ENCODE data around the gene ELK3.

ELK3 gene

GRCh38 chr12:96190413-96191108 lies 3.6 kb upstream of the ELK3 start:
- no peaks in the 10 kb centered on the region for H3K27me3 ChIP-seq (ENCODE audit: control insufficient read depth in 1 of 2, insufficient read depth in 2 of 2, low read length in 2 of 2)
- no peak overlapping the region for H3K4me3 ChIP-seq (ENCODE audit: low read depth in 1 of 2, low read length in 2 of 2)
- H3K9ac ChIP-seq (ENCODE audit: low read length) = no peak overlapping the region
- no peaks in the 10 kb centered on the region for H3K36me3 ChIP-seq (ENCODE audit: insufficient read depth, low read length)
- H3K27ac ChIP-seq (ENCODE audit: low read depth, low read length) = no peak overlapping the region
- no peaks in the 10 kb centered on the region for H3K9me3 ChIP-seq (ENCODE audit: low read length)
- no peaks in the 10 kb centered on the region for H3K4me1 ChIP-seq (ENCODE audit: insufficient read depth, low read length)

- no peaks in the 10 kb centered on the region for H3K36me3 ChIP-seq (ENCODE audit: insufficient read depth, low read length)
- peaks cover 14% of the 10 kb centered on the region for H3K4me1 ChIP-seq (ENCODE audit: insufficient read depth, low read length)
- no peak overlapping the region for H3K4me3 ChIP-seq (ENCODE audit: low read depth in 1 of 2, low read length in 2 of 2)
- no peaks in the 10 kb centered on the region for H3K9me3 ChIP-seq (ENCODE audit: low read length)
- H3K27ac ChIP-seq (ENCODE audit: low read depth, low read length) = no peak overlapping the region
- no peak overlapping the region for H3K9ac ChIP-seq (ENCODE audit: low read length)
- H3K27me3 ChIP-seq (ENCODE audit: control insufficient read depth in 1 of 2, insufficient read depth in 2 of 2, low read length in 2 of 2) = no peaks in the 10 kb centered on the region
Observed at GRCh38 chr12:96192926-96193573, 1.1 kb upstream of the ELK3 start.

GRCh38 chr12:96194576-96194889 lies 358 bp downstream of the ELK3 start:
- H3K4me1 ChIP-seq (ENCODE audit: insufficient read depth, low read length) = peaks cover 21% of the 10 kb centered on the region
- H3K36me3 ChIP-seq (ENCODE audit: insufficient read depth, low read length) = no peaks in the 10 kb centered on the region
- no peaks in the 10 kb centered on the region for H3K27me3 ChIP-seq (ENCODE audit: control insufficient read depth in 1 of 2, insufficient read depth in 2 of 2, low read length in 2 of 2)
- H3K9ac ChIP-seq (ENCODE audit: low read length) = peak overlapping the region; percentile 50
- H3K27ac ChIP-seq (ENCODE audit: low read depth, low read length) = peak overlapping the region; percentile 83
- peak overlapping the region; percentile 69 to 73 for H3K4me3 ChIP-seq (ENCODE audit: low read depth in 1 of 2, low read length in 2 of 2)
- no peaks in the 10 kb centered on the region for H3K9me3 ChIP-seq (ENCODE audit: low read length)

GRCh38 chr12:96194971-96195844 lies 1.0 kb downstream of the ELK3 start:
- H3K4me1 ChIP-seq (ENCODE audit: insufficient read depth, low read length) = peaks cover 21% of the 10 kb centered on the region
- H3K27ac ChIP-seq (ENCODE audit: low read depth, low read length) = peak overlapping the region; percentile 68
- H3K36me3 ChIP-seq (ENCODE audit: insufficient read depth, low read length) = no peaks in the 10 kb centered on the region
- no peaks in the 10 kb centered on the region for H3K27me3 ChIP-seq (ENCODE audit: control insufficient read depth in 1 of 2, insufficient read depth in 2 of 2, low read length in 2 of 2)
- H3K9me3 ChIP-seq (ENCODE audit: low read length) = no peaks in the 10 kb centered on the region
- H3K4me3 ChIP-seq (ENCODE audit: low read depth in 1 of 2, low read length in 2 of 2) = peak overlapping the region; percentile 96 to 100
- H3K9ac ChIP-seq (ENCODE audit: low read length) = peak overlapping the region; percentile 85

- peaks cover 21% of the 10 kb centered on the region for H3K4me1 ChIP-seq (ENCODE audit: insufficient read depth, low read length)
- H3K4me3 ChIP-seq (ENCODE audit: low read depth in 1 of 2, low read length in 2 of 2) = peak overlapping the region; percentile 21 to 46
- H3K27me3 ChIP-seq (ENCODE audit: control insufficient read depth in 1 of 2, insufficient read depth in 2 of 2, low read length in 2 of 2) = no peaks in the 10 kb centered on the region
- no peaks in the 10 kb centered on the region for H3K9me3 ChIP-seq (ENCODE audit: low read length)
- H3K9ac ChIP-seq (ENCODE audit: low read length) = no peak overlapping the region
- H3K27ac ChIP-seq (ENCODE audit: low read depth, low read length) = peak overlapping the region; percentile 41
- no peaks in the 10 kb centered on the region for H3K36me3 ChIP-seq (ENCODE audit: insufficient read depth, low read length)
Observed at GRCh38 chr12:96195845-96196451, 1.8 kb downstream of the ELK3 start.

GRCh38 chr12:96196781-96197180 lies 2.6 kb downstream of the ELK3 start:
- Histone ChIP-seq H3K4me1 (ENCODE audit: insufficient read depth, low read length) (peaks cover 21% of the 10 kb centered on the region), H3K27ac (ENCODE audit: low read depth, low read length) (peak overlapping the region; percentile 41), H3K4me3 (ENCODE audit: low read depth in 1 of 2, low read length in 2 of 2) (no peak overlapping the region), H3K27me3 (ENCODE audit: control insufficient read depth in 1 of 2, insufficient read depth in 2 of 2, low read length in 2 of 2) (no peaks in the 10 kb centered on the region), H3K9ac (ENCODE audit: low read length) (no peak overlapping the region), H3K9me3 (ENCODE audit: low read length) (no peaks in the 10 kb centered on the region), H3K36me3 (ENCODE audit: insufficient read depth, low read length) (no peaks in the 10 kb centered on the region)

GRCh38 chr12:96197503-96198272 lies 3.5 kb downstream of the ELK3 start:
- Histone ChIP-seq H3K9ac (ENCODE audit: low read length) (no peak overlapping the region), H3K4me1 (ENCODE audit: insufficient read depth, low read length) (peaks cover 21% of the 10 kb centered on the region), H3K27me3 (ENCODE audit: control insufficient read depth in 1 of 2, insufficient read depth in 2 of 2, low read length in 2 of 2) (no peaks in the 10 kb centered on the region), H3K36me3 (ENCODE audit: insufficient read depth, low read length) (no peaks in the 10 kb centered on the region), H3K27ac (ENCODE audit: low read depth, low read length) (peak overlapping the region; percentile 7), H3K9me3 (ENCODE audit: low read length) (no peaks in the 10 kb centered on the region), H3K4me3 (ENCODE audit: low read depth in 1 of 2, low read length in 2 of 2) (no peak overlapping the region)

GRCh38 chr12:96198965-96199364 lies 4.8 kb downstream of the ELK3 start:
- H3K4me1 ChIP-seq (ENCODE audit: insufficient read depth, low read length) = peaks cover 21% of the 10 kb centered on the region
- no peak overlapping the region for H3K4me3 ChIP-seq (ENCODE audit: low read depth in 1 of 2, low read length in 2 of 2)
- no peak overlapping the region for H3K9ac ChIP-seq (ENCODE audit: low read length)
- no peaks in the 10 kb centered on the region for H3K9me3 ChIP-seq (ENCODE audit: low read length)
- no peaks in the 10 kb centered on the region for H3K36me3 ChIP-seq (ENCODE audit: insufficient read depth, low read length)
- no peak overlapping the region for H3K27ac ChIP-seq (ENCODE audit: low read depth, low read length)
- H3K27me3 ChIP-seq (ENCODE audit: control insufficient read depth in 1 of 2, insufficient read depth in 2 of 2, low read length in 2 of 2) = no peaks in the 10 kb centered on the region

GRCh38 chr12:96199464-96199863 lies 5.3 kb downstream of the ELK3 start:
- Histone ChIP-seq H3K9ac (ENCODE audit: low read length) (no peak overlapping the region), H3K27me3 (ENCODE audit: control insufficient read depth in 1 of 2, insufficient read depth in 2 of 2, low read length in 2 of 2) (no peaks in the 10 kb centered on the region), H3K27ac (ENCODE audit: low read depth, low read length) (no peak overlapping the region), H3K4me3 (ENCODE audit: low read depth in 1 of 2, low read length in 2 of 2) (no peak overlapping the region), H3K4me1 (ENCODE audit: insufficient read depth, low read length) (peaks cover 21% of the 10 kb centered on the region), H3K9me3 (ENCODE audit: low read length) (no peaks in the 10 kb centered on the region), H3K36me3 (ENCODE audit: insufficient read depth, low read length) (no peaks in the 10 kb centered on the region)

GRCh38 chr12:96201272-96202227 lies 7.4 kb downstream of the ELK3 start:
- H3K9ac ChIP-seq (ENCODE audit: low read length) = no peak overlapping the region
- no peaks in the 10 kb centered on the region for H3K27me3 ChIP-seq (ENCODE audit: control insufficient read depth in 1 of 2, insufficient read depth in 2 of 2, low read length in 2 of 2)

More at GRCh38 chr12:96201272-96202227, 7.4 kb downstream of the ELK3 start:
- Histone ChIP-seq H3K4me1 (ENCODE audit: insufficient read depth, low read length) (peaks cover 21% of the 10 kb centered on the region), H3K9me3 (ENCODE audit: low read length) (no peaks in the 10 kb centered on the region), H3K4me3 (ENCODE audit: low read depth in 1 of 2, low read length in 2 of 2) (no peak overlapping the region), H3K36me3 (ENCODE audit: insufficient read depth, low read length) (no peaks in the 10 kb centered on the region), H3K27ac (ENCODE audit: low read depth, low read length) (no peak overlapping the region)

Data from muscle layer of colon (tissue), 2 donors.